ENCODE data around the gene ANKRD10. TPM values are rescaled to one million over a fixed set of nuclear protein-coding genes. Genes with fewer than 3 reads are reported as not detected.

Gene ANKRD10
- total and polyA plus RNA-seq, 10 of the 15 experiments (the other 5 are each of a cell fraction or from before 2014, with no cell fraction given), result 47.1 to 199 (median 97.2) TPM

DNA sequence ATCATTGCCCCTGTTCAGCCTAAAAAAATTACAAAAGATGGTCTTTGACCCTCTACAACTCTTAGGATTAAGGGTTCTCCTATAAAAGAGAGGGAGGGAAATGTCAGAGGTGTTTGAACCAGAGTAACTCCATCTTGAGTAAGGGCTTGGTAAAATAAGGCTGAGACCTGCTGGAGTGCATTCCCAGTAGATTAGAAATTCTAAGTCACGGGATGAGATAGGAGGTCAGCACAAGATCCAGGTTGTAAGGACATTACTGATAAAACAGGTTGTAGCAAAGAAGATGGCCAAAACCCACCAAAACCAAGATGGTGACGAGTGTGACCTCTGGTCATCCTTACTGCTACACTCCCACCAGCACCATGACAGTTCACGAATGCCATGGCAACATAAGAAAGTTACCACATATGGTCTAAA, 48.7 kb upstream of the ANKRD10 start:
- DNase-seq (ENCODE audit: low read depth, low spot score), result no peak
- SMC1A ChIA-PET (ENCODE audit: uncharacterized antibody, unreplicated experiment), result interaction anchor here (1.0 kb wide), 2 partner anchors 12 to 82 kb away, joined by 3 read pairs; no protein-coding TSS in a partner anchor
- BruUV-seq (replicated peaks), result no TSS peak
- no peak for ATAC-seq
- Histone ChIP-seq H3K9me3 (replicated peaks; ENCODE audit: control insufficient read depth, insufficient read depth, low read length) (peaks cover 7% of the 10 kb centered on the region; the same call in 2 of the 3 replicates), H3K4me2 (ENCODE audit: control insufficient read depth, insufficient read depth) (no peak overlapping the region), H2AFZ (ENCODE audit: control insufficient read depth, low read depth, low read length) (no peak overlapping the region), H3K4me1 (ENCODE audit: control insufficient read depth, insufficient read depth, low read length) (peaks cover 4% of the 10 kb centered on the region; the same call in 1 of the 2 replicates), H3K4me3 (no peak overlapping the region), H4K20me1 (ENCODE audit: control insufficient read depth, insufficient read depth) (no peaks in the 10 kb centered on the region), H3K79me2 (ENCODE audit: control insufficient read depth, insufficient read depth, low read length) (no peaks in the 10 kb centered on the region), H3K27ac (ENCODE audit: control insufficient read depth, insufficient read depth) (no peak overlapping the region), H3K36me3 (ENCODE audit: control insufficient read depth in 2 of 2, insufficient read depth in 2 of 2, low read length in 1 of 2) (no peaks in the 10 kb centered on the region), H3K9ac (ENCODE audit: control insufficient read depth, insufficient read depth, low read length) (no peak overlapping the region), H3K27me3 (replicated peaks in 1 of 2; ENCODE audit: control insufficient read depth in 2 of 2, insufficient read depth in 2 of 2, low read length in 1 of 2) (no peaks in the 10 kb centered on the region)
- no peak for FAIRE-seq
- intact Hi-C loops (cut with micrococcal nuclease; ENCODE audit: unreplicated experiment), result no loop called here
- WGBS (ENCODE audit: insufficient coverage, insufficient replicate concordance, low lambda C conversion rate, missing lambda C conversion rate), result 24% methylated on average over 3 of the region's 3 CpGs
- RAD21 ChIA-PET (ENCODE audit: unreplicated experiment), result no interaction called here
- POLR2A ChIA-PET, result no interaction called here
- TF ChIP-seq JUND (IDR thresholded peaks at IDR 0.05; ENCODE audit: low read depth, low read length) (no peak), RBBP5 (conservative IDR thresholded peaks at IDR 0.05) (no peak), ASH2L (IDR thresholded peaks at IDR 0.05; ENCODE audit: borderline replicate concordance, low read depth) (no peak)
- CTCF ChIA-PET, result interaction anchor here (1.1 kb wide), 1 partner anchor 43 kb away, joined by 3 read pairs; no protein-coding TSS in a partner anchor
- in situ Hi-C loops (cut with MboI), result no loop called here

DNA sequence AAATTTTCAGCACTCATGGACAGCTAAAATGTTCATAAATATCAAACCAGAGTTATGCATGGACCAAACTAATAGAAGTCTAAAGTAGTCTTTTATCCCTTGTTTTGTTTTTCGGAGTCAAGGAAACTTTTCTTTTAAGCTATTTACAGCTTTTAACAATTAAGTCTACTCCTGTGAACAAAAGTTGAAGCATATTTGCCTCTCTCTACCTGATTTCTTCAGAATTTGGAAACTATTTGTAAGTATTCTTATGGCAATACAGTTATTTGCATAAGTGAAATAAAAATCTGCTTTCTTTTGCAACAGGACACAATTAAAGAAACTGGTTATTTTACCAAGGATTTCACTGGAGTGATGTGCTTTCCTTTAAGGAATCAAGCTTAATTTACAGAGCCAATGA, 47.1 kb upstream of the ANKRD10 start:
- in situ Hi-C loops (cut with MboI), result no loop called here
- H4K20me1 ChIP-seq (ENCODE audit: control insufficient read depth, insufficient read depth), result no peaks in the 10 kb centered on the region
- no peak overlapping the region for H3K27ac ChIP-seq (ENCODE audit: control insufficient read depth, insufficient read depth)
- no peaks in the 10 kb centered on the region for H3K36me3 ChIP-seq (ENCODE audit: control insufficient read depth in 2 of 2, insufficient read depth in 2 of 2, low read length in 1 of 2)
- no peak overlapping the region for H3K9ac ChIP-seq (ENCODE audit: control insufficient read depth, insufficient read depth, low read length)
- CTCF ChIA-PET, result no interaction called here
- intact Hi-C loops (cut with micrococcal nuclease; ENCODE audit: unreplicated experiment), result no loop called here
- H3K4me1 ChIP-seq (ENCODE audit: control insufficient read depth, insufficient read depth, low read length), result peaks cover 4% of the 10 kb centered on the region; the same call in 1 of the 2 replicates
- H2AFZ ChIP-seq (ENCODE audit: control insufficient read depth, low read depth, low read length), result no peak overlapping the region
- no peaks in the 10 kb centered on the region for H3K27me3 ChIP-seq (replicated peaks in 1 of 2; ENCODE audit: control insufficient read depth in 2 of 2, insufficient read depth in 2 of 2, low read length in 1 of 2)
- no peak for DNase-seq (ENCODE audit: low read depth, low spot score)
- POLR2A ChIA-PET, result no interaction called here
- no TSS peak for BruUV-seq (replicated peaks)
- H3K4me3 ChIP-seq, result no peak overlapping the region
- no peak overlapping the region for H3K4me2 ChIP-seq (ENCODE audit: control insufficient read depth, insufficient read depth)
- peaks cover 7% of the 10 kb centered on the region; the same call in 2 of the 3 replicates for H3K9me3 ChIP-seq (replicated peaks; ENCODE audit: control insufficient read depth, insufficient read depth, low read length)
- RAD21 ChIA-PET (ENCODE audit: unreplicated experiment), result interaction anchor here (0.6 to 1.3 kb wide), 2 partner anchors 17 to 40 kb away, joined by 3 to 4 read pairs; no protein-coding TSS in a partner anchor
- no peak for FAIRE-seq
- no peak for ATAC-seq
- SMC1A ChIA-PET (ENCODE audit: uncharacterized antibody, unreplicated experiment), result interaction anchor here (0.8 kb wide), 1 partner anchor 491 kb away, joined by 3 read pairs; no protein-coding TSS in a partner anchor
- 96% methylated on average over 1 of the region's 1 CpG for WGBS (ENCODE audit: insufficient coverage, insufficient replicate concordance, low lambda C conversion rate, missing lambda C conversion rate)
- H3K79me2 ChIP-seq (ENCODE audit: control insufficient read depth, insufficient read depth, low read length), result no peaks in the 10 kb centered on the region
- no peak for TF ChIP-seq ZSCAN29 (IDR thresholded peaks at IDR 0.05)
- no peak for TF ChIP-seq BRCA1 (IDR thresholded peaks at IDR 0.05; ENCODE audit: low read depth, low read length)
- TF ChIP-seq ZBTB4 (CRISPR knock-in tag; IDR thresholded peaks at IDR 0.05), result no peak
- no peak for TF ChIP-seq POLR2A (IDR thresholded peaks at IDR 0.05; ENCODE audit: low read depth, low read length)
- TF ChIP-seq ZBTB11 (CRISPR knock-in tag; IDR thresholded peaks at IDR 0.05), result no peak
- TF ChIP-seq RBBP5 (conservative IDR thresholded peaks at IDR 0.05), result no peak
- no peak for TF ChIP-seq NR2C1 (IDR thresholded peaks at IDR 0.05)
- no peak for TF ChIP-seq IKZF1 (conservative IDR thresholded peaks at IDR 0.05)
- no peak for TF ChIP-seq ZZZ3 (IDR thresholded peaks at IDR 0.05; ENCODE audit: control insufficient read depth, insufficient read length, low read depth)
